T-helper 1 cell treated with Interleukin-12 subunit alpha and Interleukin-12 subunit beta and Interleukin-4 antibody, amounts not matched to agents 30 μg/mL and 1 μg/mL, for 36 hours (primary cell): ENCODE results near the gene MYCN.

Experiments
- H3K27ac Mint-ChIP-seq: one replicate; pipeline ENCODE4 v1.8.0; 2021; ENCODE audit warnings: mild to moderate bottlenecking, mixed read lengths
- H3K27me3 Mint-ChIP-seq: one replicate; pipeline ENCODE4 v1.8.0; 2021; ENCODE audit warnings: low read depth, mixed read lengths
- H3K36me3 Mint-ChIP-seq: one replicate; pipeline ENCODE4 v1.8.0; 2021; ENCODE audit warnings: low read depth, mixed read lengths
- H3K4me1 Mint-ChIP-seq: one replicate; pipeline ENCODE4 v1.8.0; 2021; ENCODE audit warnings: low read depth, mixed read lengths
- H3K4me3 Mint-ChIP-seq: one replicate; pipeline ENCODE4 v1.8.0; 2021; ENCODE audit warnings: mild to moderate bottlenecking, moderate library complexity, mixed read lengths
- H3K9me3 Mint-ChIP-seq: one replicate; pipeline ENCODE4 v1.8.0; 2021; ENCODE audit warnings: mixed read lengths

MYCN gene

GRCh38 chr2:15931950-15932349, 8.4 kb upstream of the MYCN start:
- no peaks in the 10 kb centered on the region for H3K4me1 Mint-ChIP-seq
- no peaks in the 10 kb centered on the region for H3K36me3 Mint-ChIP-seq
- no peaks in the 10 kb centered on the region for H3K9me3 Mint-ChIP-seq
- H3K4me3 Mint-ChIP-seq = no peak overlapping the region
- no peak overlapping the region for H3K27ac Mint-ChIP-seq
- H3K27me3 Mint-ChIP-seq = peaks cover 12% of the 10 kb centered on the region

- H3K4me3 Mint-ChIP-seq = no peak overlapping the region
- no peaks in the 10 kb centered on the region for H3K36me3 Mint-ChIP-seq
- peaks cover 16% of the 10 kb centered on the region for H3K27me3 Mint-ChIP-seq
- no peak overlapping the region for H3K27ac Mint-ChIP-seq
- H3K4me1 Mint-ChIP-seq = no peaks in the 10 kb centered on the region
- H3K9me3 Mint-ChIP-seq = no peaks in the 10 kb centered on the region
These were observed 7.8 kb upstream of the MYCN start for GRCh38 chr2:15932394-15933183.

GRCh38 chr2:15933184-15933845, 7.0 kb upstream of the MYCN start:
- Mint-ChIP-seq H3K4me1 (no peaks in the 10 kb centered on the region), H3K27ac (no peak overlapping the region)

GRCh38 chr2:15934291-15934945, 5.9 kb upstream of the MYCN start:
- no peaks in the 10 kb centered on the region for H3K4me1 Mint-ChIP-seq
- peaks cover 34% of the 10 kb centered on the region for H3K27me3 Mint-ChIP-seq
- H3K27ac Mint-ChIP-seq = no peak overlapping the region
- no peak overlapping the region for H3K4me3 Mint-ChIP-seq
- no peaks in the 10 kb centered on the region for H3K9me3 Mint-ChIP-seq
- H3K36me3 Mint-ChIP-seq = no peaks in the 10 kb centered on the region

More at GRCh38 chr2:15933184-15933845, 7.0 kb upstream of the MYCN start:
- Mint-ChIP-seq H3K4me3 (no peak overlapping the region), H3K27me3 (peaks cover 23% of the 10 kb centered on the region), H3K36me3 (no peaks in the 10 kb centered on the region), H3K9me3 (no peaks in the 10 kb centered on the region)

GRCh38 chr2:15935189-15935588, 5.2 kb upstream of the MYCN start:
- Mint-ChIP-seq H3K9me3 (no peaks in the 10 kb centered on the region), H3K4me1 (no peaks in the 10 kb centered on the region), H3K27me3 (peaks cover 40% of the 10 kb centered on the region), H3K27ac (no peak overlapping the region), H3K4me3 (no peak overlapping the region), H3K36me3 (no peaks in the 10 kb centered on the region)

GRCh38 chr2:15935675-15936074, 4.7 kb upstream of the MYCN start:
- Mint-ChIP-seq H3K36me3 (no peaks in the 10 kb centered on the region), H3K27me3 (peaks cover 43% of the 10 kb centered on the region), H3K4me1 (no peaks in the 10 kb centered on the region), H3K27ac (no peak overlapping the region), H3K9me3 (no peaks in the 10 kb centered on the region), H3K4me3 (no peak overlapping the region)

- Mint-ChIP-seq H3K27ac (no peak overlapping the region), H3K4me3 (no peak overlapping the region), H3K27me3 (peaks cover 51% of the 10 kb centered on the region), H3K36me3 (no peaks in the 10 kb centered on the region), H3K9me3 (no peaks in the 10 kb centered on the region), H3K4me1 (no peaks in the 10 kb centered on the region)
These were observed 3.9 kb upstream of the MYCN start for GRCh38 chr2:15936277-15937104.

- Mint-ChIP-seq H3K9me3 (no peaks in the 10 kb centered on the region), H3K4me3 (no peak overlapping the region), H3K36me3 (no peaks in the 10 kb centered on the region), H3K27ac (no peak overlapping the region), H3K27me3 (peaks cover 55% of the 10 kb centered on the region), H3K4me1 (no peaks in the 10 kb centered on the region)
These were observed 3.1 kb upstream of the MYCN start for GRCh38 chr2:15937105-15937881.

- no peak overlapping the region for H3K27ac Mint-ChIP-seq
- no peaks in the 10 kb centered on the region for H3K4me1 Mint-ChIP-seq
- H3K36me3 Mint-ChIP-seq = no peaks in the 10 kb centered on the region
- H3K27me3 Mint-ChIP-seq = peaks cover 61% of the 10 kb centered on the region
- H3K4me3 Mint-ChIP-seq = peak overlapping the region; percentile 17
- no peaks in the 10 kb centered on the region for H3K9me3 Mint-ChIP-seq
These were observed 2.2 kb upstream of the MYCN start for GRCh38 chr2:15937882-15938802.

GRCh38 chr2:15938803-15939555, 1.4 kb upstream of the MYCN start:
- H3K4me1 Mint-ChIP-seq = no peaks in the 10 kb centered on the region
- H3K27ac Mint-ChIP-seq = no peak overlapping the region
- no peaks in the 10 kb centered on the region for H3K36me3 Mint-ChIP-seq
- H3K4me3 Mint-ChIP-seq = no peak overlapping the region
- H3K9me3 Mint-ChIP-seq = no peaks in the 10 kb centered on the region
- peaks cover 70% of the 10 kb centered on the region for H3K27me3 Mint-ChIP-seq

- H3K27ac Mint-ChIP-seq = no peak overlapping the region
- no peaks in the 10 kb centered on the region for H3K36me3 Mint-ChIP-seq
- no peaks in the 10 kb centered on the region for H3K4me1 Mint-ChIP-seq
- H3K4me3 Mint-ChIP-seq = no peak overlapping the region
- H3K27me3 Mint-ChIP-seq = peaks cover 75% of the 10 kb centered on the region
- H3K9me3 Mint-ChIP-seq = no peaks in the 10 kb centered on the region
These were observed 845 bp upstream of the MYCN start for GRCh38 chr2:15939556-15939853.

- Mint-ChIP-seq H3K27me3 (peaks cover 80% of the 10 kb centered on the region), H3K9me3 (no peaks in the 10 kb centered on the region), H3K4me3 (no peak overlapping the region), H3K36me3 (no peaks in the 10 kb centered on the region), H3K4me1 (no peaks in the 10 kb centered on the region), H3K27ac (no peak overlapping the region)
These were observed 521 bp downstream of the MYCN start for GRCh38 chr2:15940661-15941480.
